ENCODE measurements around the gene LBP.
"Not testable (repeated sequence)": the region's sequence is repeated elsewhere in the genome, so short reads cannot be mapped to it uniquely, and the experiment has no call there.

LBP gene

GRCh38 chr20:38314350-38314749, 31.9 kb upstream of the LBP start:
- not testable (repeated sequence) for H3K79me1 ChIP-seq (ENCODE audit: low read length); H3K79me2 ChIP-seq (ENCODE audit: control insufficient read depth, insufficient read depth, low read length); H3K4me2 ChIP-seq (ENCODE audit: low read length); H3K9ac ChIP-seq (ENCODE audit: low read length); H3K18ac ChIP-seq (ENCODE audit: low read length); H3K23ac ChIP-seq (ENCODE audit: low read length); H3K56ac ChIP-seq (ENCODE audit: low read length); H4K8ac ChIP-seq (ENCODE audit: low read depth, low read length); H2BK15ac ChIP-seq (replicated peaks; ENCODE audit: low read depth); H2BK120ac ChIP-seq (ENCODE audit: low read depth, low read length); H3K36me3 ChIP-seq (ENCODE audit: control insufficient read depth, insufficient read depth, low read length); H3K27ac ChIP-seq (ENCODE audit: low read depth, low read length); H2AK5ac ChIP-seq (ENCODE audit: low read length); H3K4me1 ChIP-seq (ENCODE audit: control insufficient read depth, low read depth, low read length); DNase-seq; H2BK5ac ChIP-seq (ENCODE audit: low read length); H3K27me3 ChIP-seq (ENCODE audit: insufficient read depth, low read length, poor library complexity); H4K5ac ChIP-seq (ENCODE audit: low read length); H3K4me3 ChIP-seq (ENCODE audit: low read length); H3K4ac ChIP-seq (ENCODE audit: low read depth, low read length)
- WGBS (ENCODE audit: extremely low coverage, insufficient coverage, low lambda C conversion rate), result 100% methylated on average over 1 of the region's 1 CpG

DNA sequence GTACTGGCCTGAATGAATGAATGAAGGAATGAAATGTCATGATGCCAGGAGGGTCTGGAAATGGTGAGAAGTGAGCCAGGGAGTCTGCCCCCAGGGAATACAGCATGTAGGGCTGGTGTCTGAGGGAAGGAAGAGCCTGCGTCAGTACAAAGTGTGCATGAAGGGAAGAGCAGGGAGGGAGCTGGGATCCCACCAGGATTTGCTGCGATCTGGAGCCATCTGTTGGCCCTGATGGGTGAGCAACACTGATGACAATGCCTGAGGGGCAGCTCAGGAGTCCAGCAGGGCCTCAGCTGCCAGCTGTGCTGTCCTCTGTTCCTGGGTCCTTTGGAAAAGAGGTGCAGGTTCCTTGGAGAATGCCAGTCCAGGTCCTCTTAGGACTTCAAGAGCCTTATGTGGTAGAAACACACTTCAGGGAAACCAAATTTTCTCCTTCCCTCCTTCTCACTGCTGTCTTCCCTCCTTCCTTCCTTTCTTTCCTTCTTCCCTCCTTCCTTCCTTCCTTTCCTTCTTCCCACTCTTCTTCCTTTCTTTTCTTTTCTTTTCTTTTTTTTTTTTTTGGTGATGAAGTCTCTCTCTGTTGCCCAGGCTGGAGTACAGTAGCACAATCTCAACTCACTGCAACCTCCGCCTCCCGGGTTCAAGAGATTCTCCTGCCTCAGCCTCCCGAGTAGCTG, 30.9 kb upstream of the LBP start:
- H3K4me1 ChIP-seq (ENCODE audit: control insufficient read depth, low read depth, low read length), result no peaks in the 10 kb centered on the region
- H3K18ac ChIP-seq (ENCODE audit: low read length), result no peak overlapping the region
- H4K5ac ChIP-seq (ENCODE audit: low read length), result no peak overlapping the region
- H3K56ac ChIP-seq (ENCODE audit: low read length), result no peak overlapping the region
- no peaks in the 10 kb centered on the region for H3K27me3 ChIP-seq (ENCODE audit: insufficient read depth, low read length, poor library complexity)
- H3K27ac ChIP-seq (ENCODE audit: low read depth, low read length), result no peak overlapping the region
- no CpG with 5 or more reads among the region's 5 CpGs for WGBS (ENCODE audit: extremely low coverage, insufficient coverage, low lambda C conversion rate)
- no peak overlapping the region for H2BK15ac ChIP-seq (replicated peaks; ENCODE audit: low read depth)
- no peak for DNase-seq
- H4K8ac ChIP-seq (ENCODE audit: low read depth, low read length), result no peak overlapping the region
- no peak overlapping the region for H2BK120ac ChIP-seq (ENCODE audit: low read depth, low read length)
- no peak overlapping the region for H3K4me3 ChIP-seq (ENCODE audit: low read length)
- no peaks in the 10 kb centered on the region for H3K79me1 ChIP-seq (ENCODE audit: low read length)
- no peaks in the 10 kb centered on the region for H3K36me3 ChIP-seq (ENCODE audit: control insufficient read depth, insufficient read depth, low read length)
- H3K4ac ChIP-seq (ENCODE audit: low read depth, low read length), result no peak overlapping the region
- H3K23ac ChIP-seq (ENCODE audit: low read length), result no peak overlapping the region
- H2BK5ac ChIP-seq (ENCODE audit: low read length), result no peak overlapping the region
- no peak overlapping the region for H3K4me2 ChIP-seq (ENCODE audit: low read length)
- no peak overlapping the region for H3K9ac ChIP-seq (ENCODE audit: low read length)
- no peak overlapping the region for H2AK5ac ChIP-seq (ENCODE audit: low read length)
- H3K79me2 ChIP-seq (ENCODE audit: control insufficient read depth, insufficient read depth, low read length), result no peaks in the 10 kb centered on the region

GRCh38 chr20:38316341-38316740, 29.9 kb upstream of the LBP start:
- Histone ChIP-seq H2AK5ac (ENCODE audit: low read length) (no peak overlapping the region), H2BK120ac (ENCODE audit: low read depth, low read length) (no peak overlapping the region), H4K5ac (ENCODE audit: low read length) (no peak overlapping the region), H3K4me3 (ENCODE audit: low read length) (no peak overlapping the region), H3K4ac (ENCODE audit: low read depth, low read length) (no peak overlapping the region), H3K79me1 (ENCODE audit: low read length) (no peaks in the 10 kb centered on the region), H3K18ac (ENCODE audit: low read length) (no peak overlapping the region), H2BK5ac (ENCODE audit: low read length) (no peak overlapping the region), H3K23ac (ENCODE audit: low read length) (no peak overlapping the region), H3K4me2 (ENCODE audit: low read length) (no peak overlapping the region), H3K4me1 (ENCODE audit: control insufficient read depth, low read depth, low read length) (no peaks in the 10 kb centered on the region), H3K27ac (ENCODE audit: low read depth, low read length) (no peak overlapping the region), H2BK15ac (replicated peaks; ENCODE audit: low read depth) (no peak overlapping the region), H4K8ac (ENCODE audit: low read depth, low read length) (no peak overlapping the region), H3K9ac (ENCODE audit: low read length) (no peak overlapping the region), H3K36me3 (ENCODE audit: control insufficient read depth, insufficient read depth, low read length) (no peaks in the 10 kb centered on the region), H3K56ac (ENCODE audit: low read length) (no peak overlapping the region), H3K79me2 (ENCODE audit: control insufficient read depth, insufficient read depth, low read length) (no peaks in the 10 kb centered on the region), H3K27me3 (ENCODE audit: insufficient read depth, low read length, poor library complexity) (no peaks in the 10 kb centered on the region)
- no peak for DNase-seq
- WGBS (ENCODE audit: extremely low coverage, insufficient coverage, low lambda C conversion rate), result no CpG with 5 or more reads among the region's 4 CpGs

- no peaks in the 10 kb centered on the region for H3K27me3 ChIP-seq (ENCODE audit: insufficient read depth, low read length, poor library complexity)
- H3K56ac ChIP-seq (ENCODE audit: low read length), result no peak overlapping the region
- no peak overlapping the region for H3K9ac ChIP-seq (ENCODE audit: low read length)
- H3K4me3 ChIP-seq (ENCODE audit: low read length), result no peak overlapping the region
- H3K27ac ChIP-seq (ENCODE audit: low read depth, low read length), result no peak overlapping the region
- H2BK120ac ChIP-seq (ENCODE audit: low read depth, low read length), result no peak overlapping the region
- H3K18ac ChIP-seq (ENCODE audit: low read length), result no peak overlapping the region
- no peaks in the 10 kb centered on the region for H3K79me1 ChIP-seq (ENCODE audit: low read length)
- no peak overlapping the region for H3K4me2 ChIP-seq (ENCODE audit: low read length)
- no CpG with 5 or more reads among the region's 3 CpGs for WGBS (ENCODE audit: extremely low coverage, insufficient coverage, low lambda C conversion rate)
- no peak overlapping the region for H2BK15ac ChIP-seq (replicated peaks; ENCODE audit: low read depth)
- H3K4me1 ChIP-seq (ENCODE audit: control insufficient read depth, low read depth, low read length), result no peaks in the 10 kb centered on the region
- no peak overlapping the region for H4K8ac ChIP-seq (ENCODE audit: low read depth, low read length)
- H3K36me3 ChIP-seq (ENCODE audit: control insufficient read depth, insufficient read depth, low read length), result no peaks in the 10 kb centered on the region
- H3K4ac ChIP-seq (ENCODE audit: low read depth, low read length), result no peak overlapping the region
- no peak overlapping the region for H2BK5ac ChIP-seq (ENCODE audit: low read length)
- H4K5ac ChIP-seq (ENCODE audit: low read length), result no peak overlapping the region
- no peaks in the 10 kb centered on the region for H3K79me2 ChIP-seq (ENCODE audit: control insufficient read depth, insufficient read depth, low read length)
- no peak overlapping the region for H2AK5ac ChIP-seq (ENCODE audit: low read length)
- H3K23ac ChIP-seq (ENCODE audit: low read length), result no peak overlapping the region
- DNase-seq, result no peak
These were observed 28.9 kb upstream of the LBP start for GRCh38 chr20:38317422-38317821.

- Histone ChIP-seq H3K4me1 (ENCODE audit: control insufficient read depth, low read depth, low read length) (no peaks in the 10 kb centered on the region), H3K79me2 (ENCODE audit: control insufficient read depth, insufficient read depth, low read length) (no peaks in the 10 kb centered on the region), H3K4me3 (ENCODE audit: low read length) (no peak overlapping the region), H4K5ac (ENCODE audit: low read length) (no peak overlapping the region), H3K56ac (ENCODE audit: low read length) (no peak overlapping the region), H3K4ac (ENCODE audit: low read depth, low read length) (no peak overlapping the region), H4K8ac (ENCODE audit: low read depth, low read length) (no peak overlapping the region), H2BK5ac (ENCODE audit: low read length) (no peak overlapping the region), H2BK15ac (replicated peaks; ENCODE audit: low read depth) (no peak overlapping the region), H3K27ac (ENCODE audit: low read depth, low read length) (no peak overlapping the region), H2BK120ac (ENCODE audit: low read depth, low read length) (no peak overlapping the region), H3K36me3 (ENCODE audit: control insufficient read depth, insufficient read depth, low read length) (no peaks in the 10 kb centered on the region), H3K4me2 (ENCODE audit: low read length) (no peak overlapping the region), H3K18ac (ENCODE audit: low read length) (no peak overlapping the region), H3K79me1 (ENCODE audit: low read length) (no peaks in the 10 kb centered on the region), H2AK5ac (ENCODE audit: low read length) (no peak overlapping the region), H3K23ac (ENCODE audit: low read length) (no peak overlapping the region), H3K27me3 (ENCODE audit: insufficient read depth, low read length, poor library complexity) (no peaks in the 10 kb centered on the region), H3K9ac (ENCODE audit: low read length) (no peak overlapping the region)
- WGBS (ENCODE audit: extremely low coverage, insufficient coverage, low lambda C conversion rate), result no CpG with 5 or more reads among the region's 6 CpGs
- DNase-seq, result no peak
These were observed 26.1 kb upstream of the LBP start for GRCh38 chr20:38320221-38320620.

DNA sequence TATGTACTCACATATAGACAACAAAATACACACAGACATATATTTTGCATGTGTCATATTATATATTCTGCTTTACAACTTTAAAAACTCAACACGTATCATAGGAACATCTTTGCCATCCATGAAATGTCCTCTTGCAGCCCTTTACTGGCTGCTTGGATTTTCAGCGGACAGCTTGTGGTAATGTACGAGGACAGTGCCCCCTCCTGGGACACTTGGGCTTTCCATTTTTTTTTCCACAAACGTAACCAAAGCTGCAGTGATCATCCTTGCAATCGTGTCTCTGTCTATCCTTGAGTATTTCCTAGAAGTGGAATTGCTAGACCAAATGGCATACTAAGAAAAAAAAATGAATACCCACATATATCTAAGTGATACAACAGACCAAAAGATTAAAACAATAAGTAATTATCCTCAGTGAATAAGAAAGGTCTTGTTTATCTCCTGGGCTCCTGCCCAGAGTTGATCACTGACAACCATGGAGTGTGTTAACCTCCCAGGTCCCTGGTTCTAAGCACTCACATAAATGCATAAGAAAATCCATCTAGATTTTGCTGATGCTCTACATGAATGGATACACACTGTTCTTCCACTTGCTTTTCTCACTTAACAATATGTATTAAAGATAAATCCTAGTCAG, 24.2 kb upstream of the LBP start:
- H2BK5ac ChIP-seq (ENCODE audit: low read length), result no peak overlapping the region
- no peak overlapping the region for H4K5ac ChIP-seq (ENCODE audit: low read length)
- H3K9ac ChIP-seq (ENCODE audit: low read length), result no peak overlapping the region
- H3K4me2 ChIP-seq (ENCODE audit: low read length), result no peak overlapping the region
- no peaks in the 10 kb centered on the region for H3K79me2 ChIP-seq (ENCODE audit: control insufficient read depth, insufficient read depth, low read length)
- no peak overlapping the region for H3K56ac ChIP-seq (ENCODE audit: low read length)
- no peak overlapping the region for H3K4me3 ChIP-seq (ENCODE audit: low read length)
- H3K27ac ChIP-seq (ENCODE audit: low read depth, low read length), result no peak overlapping the region
- peak; percentile 55 for DNase-seq
- no peaks in the 10 kb centered on the region for H3K79me1 ChIP-seq (ENCODE audit: low read length)
- no peak overlapping the region for H4K8ac ChIP-seq (ENCODE audit: low read depth, low read length)
- no peaks in the 10 kb centered on the region for H3K4me1 ChIP-seq (ENCODE audit: control insufficient read depth, low read depth, low read length)
- H3K18ac ChIP-seq (ENCODE audit: low read length), result no peak overlapping the region
- no peaks in the 10 kb centered on the region for H3K36me3 ChIP-seq (ENCODE audit: control insufficient read depth, insufficient read depth, low read length)
- no peaks in the 10 kb centered on the region for H3K27me3 ChIP-seq (ENCODE audit: insufficient read depth, low read length, poor library complexity)
- no peak overlapping the region for H2AK5ac ChIP-seq (ENCODE audit: low read length)
- no peak overlapping the region for H3K4ac ChIP-seq (ENCODE audit: low read depth, low read length)
- WGBS (ENCODE audit: extremely low coverage, insufficient coverage, low lambda C conversion rate), result no CpG with 5 or more reads among the region's 5 CpGs
- no peak overlapping the region for H3K23ac ChIP-seq (ENCODE audit: low read length)
- H2BK15ac ChIP-seq (replicated peaks; ENCODE audit: low read depth), result no peak overlapping the region
- H2BK120ac ChIP-seq (ENCODE audit: low read depth, low read length), result no peak overlapping the region

Data from mesendoderm (in vitro differentiated cells).